Measurements from ENCODE around the gene RNF220. TPM values are rescaled to one million over a fixed set of nuclear protein-coding genes. Genes with fewer than 3 reads are reported as not detected.

RNF220 gene
- total and polyA plus RNA-seq, 2 of the 4 experiments (the other 2 are of a cell fraction) = 71.8 to 77.1 TPM

DNA sequence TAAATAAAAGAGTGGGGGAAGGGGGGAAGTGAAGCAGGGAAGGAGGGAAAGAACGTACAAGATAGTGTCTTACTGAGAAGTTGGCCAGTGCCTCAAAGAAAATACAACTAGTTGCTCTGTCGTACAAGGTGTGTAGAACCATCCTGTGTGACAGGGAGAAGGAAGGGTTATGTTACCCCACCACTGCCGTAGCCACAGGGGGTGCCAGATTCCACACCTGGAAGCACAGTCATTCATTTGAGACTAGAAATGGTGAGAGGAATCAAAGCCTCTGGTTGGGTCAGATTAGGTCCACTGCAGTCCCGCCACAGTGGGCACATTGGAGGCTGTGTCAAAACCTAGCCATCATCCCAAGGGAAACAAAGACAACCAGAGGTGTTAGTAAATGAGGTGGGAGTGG is 47.3 kb upstream of the RNF220 start:
- H3K36me3 ChIP-seq (ENCODE audit: control insufficient read depth, insufficient read depth, low read length) = no peaks in the 10 kb centered on the region
- in situ Hi-C loops (cut with MboI; ENCODE audit: low sequenced_read_pairs) (no loop called here), dilution Hi-C loops (cut with HindIII; ENCODE audit: low sequenced_read_pairs, unreplicated experiment) (no loop called here), intact Hi-C loops (cut with micrococcal nuclease) (no loop called here)
- no peak for ATAC-seq (ENCODE audit: low read depth)
- WGBS, 2 experiments (ENCODE audit: extremely low coverage in 2 of 2, insufficient read length in 1 of 2) = 40% methylated on average over 1 of the region's 4 CpGs; no CpG with 5 or more reads in 1 of the 2 experiments
- H3K4ac ChIP-seq (ENCODE audit: low read depth, low read length) = no peak overlapping the region
- no peak overlapping the region for H3K14ac ChIP-seq (replicated peaks; ENCODE audit: low read depth, low read length)
- H2BK20ac ChIP-seq (ENCODE audit: low read depth, low read length) = no peak overlapping the region
- no peak overlapping the region for H3K4me3 ChIP-seq (ENCODE audit: insufficient read depth, low read depth, low read length)
- H3K23ac ChIP-seq (ENCODE audit: low read depth, low read length) = no peak overlapping the region
- no peak overlapping the region for H4K5ac ChIP-seq (ENCODE audit: low read depth, low read length)
- no peak overlapping the region for H2AFZ ChIP-seq (replicated peaks; ENCODE audit: low read length, poor library complexity)
- CTCF ChIA-PET = no interaction called here
- no peak for DNase-seq
- no peak overlapping the region for H3K27ac ChIP-seq (ENCODE audit: insufficient read depth, low read length)
- no peak overlapping the region for H3K9ac ChIP-seq (ENCODE audit: low read depth, low read length)
- H4K20me1 ChIP-seq (ENCODE audit: insufficient read depth, low read length) = no peaks in the 10 kb centered on the region
- no peak overlapping the region for H2BK15ac ChIP-seq (ENCODE audit: low read depth, low read length)
- H3K27me3 ChIP-seq (ENCODE audit: control insufficient read depth, insufficient read depth, low read length) = peaks cover 3% of the 10 kb centered on the region
- POLR2A ChIA-PET (ENCODE audit: unreplicated experiment) = no interaction called here
- no peak overlapping the region for H2BK120ac ChIP-seq (ENCODE audit: low read depth, low read length)
- H3K4me1 ChIP-seq (ENCODE audit: control insufficient read depth, insufficient read depth, low read length) = peaks cover 3% of the 10 kb centered on the region
- TF ChIP-seq RCOR1 (IDR thresholded peaks at IDR 0.05; ENCODE audit: insufficient replicate concordance, low read length) (no peak), SMC3 (IDR thresholded peaks at IDR 0.05; ENCODE audit: low read depth, low read length) (no peak), MXI1 (IDR thresholded peaks at IDR 0.05; ENCODE audit: borderline replicate concordance, low read depth, low read length) (no peak), CTCF (conservative IDR thresholded peaks at IDR 0.05; ENCODE audit: low read depth, low read length) (no peak), BHLHE40 (IDR thresholded peaks at IDR 0.05; ENCODE audit: low read depth, low read length) (no peak), FOS (IDR thresholded peaks at IDR 0.05; ENCODE audit: low read depth, low read length) (no peak), RFX5 (IDR thresholded peaks at IDR 0.05; ENCODE audit: low read depth, low read length) (no peak), POLR2A (IDR thresholded peaks at IDR 0.05; ENCODE audit: low read depth, low read length) (no peak), RAD21 (IDR thresholded peaks at IDR 0.05; ENCODE audit: low read length) (no peak), MAFK (IDR thresholded peaks at IDR 0.05; ENCODE audit: low read depth, low read length) (no peak), CHD1 (IDR thresholded peaks at IDR 0.05; ENCODE audit: low read depth, low read length) (no peak), CEBPB (IDR thresholded peaks at IDR 0.05; ENCODE audit: low read depth, low read length) (no peak), MAZ (IDR thresholded peaks at IDR 0.05; ENCODE audit: borderline replicate concordance, low read depth, low read length) (no peak)
- TF ChIP-seq, protein P1, sequence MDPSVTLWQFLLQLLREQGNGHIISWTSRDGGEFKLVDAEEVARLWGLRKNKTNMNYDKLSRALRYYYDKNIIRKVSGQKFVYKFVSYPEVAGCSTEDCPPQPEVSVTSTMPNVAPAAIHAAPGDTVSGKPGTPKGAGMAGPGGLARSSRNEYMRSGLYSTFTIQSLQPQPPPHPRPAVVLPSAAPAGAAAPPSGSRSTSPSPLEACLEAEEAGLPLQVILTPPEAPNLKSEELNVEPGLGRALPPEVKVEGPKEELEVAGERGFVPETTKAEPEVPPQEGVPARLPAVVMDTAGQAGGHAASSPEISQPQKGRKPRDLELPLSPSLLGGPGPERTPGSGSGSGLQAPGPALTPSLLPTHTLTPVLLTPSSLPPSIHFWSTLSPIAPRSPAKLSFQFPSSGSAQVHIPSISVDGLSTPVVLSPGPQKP (IDR thresholded peaks at IDR 0.05; ENCODE audit: borderline replicate concordance, low read depth, low read length) = no peak
- TF ChIP-seq, protein P2, sequence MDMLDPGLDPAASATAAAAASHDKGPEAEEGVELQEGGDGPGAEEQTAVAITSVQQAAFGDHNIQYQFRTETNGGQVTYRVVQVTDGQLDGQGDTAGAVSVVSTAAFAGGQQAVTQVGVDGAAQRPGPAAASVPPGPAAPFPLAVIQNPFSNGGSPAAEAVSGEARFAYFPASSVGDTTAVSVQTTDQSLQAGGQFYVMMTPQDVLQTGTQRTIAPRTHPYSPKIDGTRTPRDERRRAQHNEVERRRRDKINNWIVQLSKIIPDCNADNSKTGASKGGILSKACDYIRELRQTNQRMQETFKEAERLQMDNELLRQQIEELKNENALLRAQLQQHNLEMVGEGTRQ (IDR thresholded peaks at IDR 0.05; ENCODE audit: low read depth, low read length) = no peak
- H3K9me1 ChIP-seq (ENCODE audit: insufficient read depth, low read length) = peaks cover 6% of the 10 kb centered on the region
- no peak overlapping the region for H2AK5ac ChIP-seq (ENCODE audit: low read depth, low read length)
- no peak overlapping the region for H2BK5ac ChIP-seq (ENCODE audit: low read depth, low read length, poor library complexity, severe bottlenecking)
- no TSS peak for BruUV-seq (replicated peaks)
- no peak overlapping the region for H4K91ac ChIP-seq (ENCODE audit: insufficient read depth, low read depth, low read length)
- H3K56ac ChIP-seq (ENCODE audit: extremely low read depth, insufficient read depth, low read length) = no peak overlapping the region
- H3K4me2 ChIP-seq (ENCODE audit: low read depth, low read length) = no peak overlapping the region
- no peak overlapping the region for H4K8ac ChIP-seq (ENCODE audit: low read depth in 2 of 2, low read length in 2 of 2)
- H3K79me1 ChIP-seq (ENCODE audit: low read depth in 1 of 2, low read length in 2 of 2) = peaks cover 18 to 19% of the 10 kb centered on the region in 2 experiments
- no peak overlapping the region for H2AK9ac ChIP-seq (replicated peaks; ENCODE audit: low read depth, low read length, poor library complexity)
- no peak overlapping the region for H3K18ac ChIP-seq (ENCODE audit: low read depth, low read length)
- H3K9me3 ChIP-seq (ENCODE audit: control insufficient read depth, insufficient read depth, low read length) = no peaks in the 10 kb centered on the region
